Caco-2 (cell line): ENCODE data around the gene PCDHB6. TPM values are rescaled to one million over a fixed set of nuclear protein-coding genes. Genes with fewer than 3 reads are reported as not detected.
"Not testable (repeated sequence)": the region's sequence is repeated elsewhere in the genome, so short reads cannot be mapped to it uniquely, and the experiment has no call there.

ENCODE experiments used
- BruUV-seq: library from RNA; stranded (reverse); fragments of 400-500 nt; replicated peaks from 2 replicates; lab custom pipeline; 2021; lab: Mats Ljungman, UMichigan
- CTCF ChIA-PET: fragments of 300-600 bp; sonication (Branson Sonifier 250); formaldehyde crosslinking; loops from one replicate; lab custom pipeline; 2022; ENCODE audit warnings: antibody characterized with exemption; lab: Charles Lee
- POLR2A ChIA-PET: fragments of 300-600 bp; sonication (Branson Sonifier 250); formaldehyde crosslinking; loops from one replicate; lab custom pipeline; 2022; ENCODE audit warnings: antibody characterized with exemption; lab: Charles Lee
- DNase-seq, 2 experiments: peaks; one replicate each; pipeline versions ENCODE4 v3.0.0 to v3.0.0-alpha.2; 2020 to 2022
- H3K27me3 ChIP-seq: replicated peaks from 2 replicates; pipeline ENCODE4 v1.6.0; 2011; ENCODE audit warnings: low read length; ENCODE audit not compliant: control insufficient read depth, insufficient read depth
- H3K36me3 ChIP-seq: 2 replicates; pipeline ENCODE4 v1.5.1; 2011; ENCODE audit warnings: low read length; ENCODE audit not compliant: control insufficient read depth, insufficient read depth
- H3K4me1 ChIP-seq: fragments of 250-450 bp; sonication (Bioruptor Pico); 2 replicates; pipeline ENCODE4 v1.5.1; 2020; ENCODE audit warnings: mild to moderate bottlenecking
- H3K4me3 ChIP-seq: 2 replicates; pipeline ENCODE4 v1.5.1; 2011; ENCODE audit warnings: low read depth, mild to moderate bottlenecking, control low read depth, low read length
- H3K9me3 ChIP-seq: fragments of 250-450 bp; sonication (Bioruptor Pico); 2 replicates; pipeline ENCODE4 v1.5.1; 2020; ENCODE audit warnings: mild to moderate bottlenecking, moderate library complexity
- H3K27ac Mint-ChIP-seq: one replicate; pipeline ENCODE4 v1.8.0; 2022; ENCODE audit warnings: mixed read lengths; ENCODE audit not compliant: unreplicated experiment
- H3K27me3 Mint-ChIP-seq: one replicate; pipeline ENCODE4 v1.8.0; 2022; ENCODE audit warnings: mixed read lengths; ENCODE audit not compliant: insufficient read depth, unreplicated experiment
- H3K36me3 Mint-ChIP-seq: one replicate; pipeline ENCODE4 v1.8.0; 2022; ENCODE audit warnings: mild to moderate bottlenecking, mixed read lengths; ENCODE audit not compliant: insufficient read depth, unreplicated experiment
- H3K4me1 Mint-ChIP-seq: one replicate; pipeline ENCODE4 v1.8.0; 2022; ENCODE audit warnings: low read depth, mixed read lengths; ENCODE audit not compliant: unreplicated experiment
- H3K4me3 Mint-ChIP-seq: one replicate; pipeline ENCODE4 v1.8.0; 2022; ENCODE audit warnings: mild to moderate bottlenecking, moderate library complexity, mixed read lengths; ENCODE audit not compliant: unreplicated experiment
- H3K9me3 Mint-ChIP-seq: one replicate; pipeline ENCODE4 v1.8.0; 2022; ENCODE audit warnings: mixed read lengths; ENCODE audit not compliant: unreplicated experiment
- intact Hi-C: fragments of 100-400 bp; cut with micrococcal nuclease; formaldehyde crosslinking; loops from one replicate; pipeline ENCODE4 v1.10.0; 2022; ENCODE audit not compliant: unreplicated experiment
- total RNA-seq: library from RNA; stranded (reverse); gene quantifications from 2 replicates; pipeline ENCODE4 v1.2.3, GENCODE V29; 2022
- TF ChIP-seq, protein P1 (sequence below), 2 experiments: fragments of 200-600 bp in 1 of 2; IDR thresholded peaks; 1 replicate in 1 of 2; 2 replicates in 1 of 2; pipeline versions ENCODE4 v1.5.1 to v1.8.0; 2011 to 2022; ENCODE audit warnings: antibody characterized with exemption in 1 of 2, control low read depth in 1 of 2, inconsistent platforms in 1 of 2, low read depth in 1 of 2, low read length in 1 of 2, mild to moderate bottlenecking in 1 of 2, moderate library complexity in 1 of 2; ENCODE audit not compliant: insufficient read depth in 1 of 2, severe bottlenecking in 1 of 2, unreplicated experiment in 1 of 2

PCDHB6 gene
- total RNA-seq, 1 experiment from 2014 or later, result not detected

DNA sequence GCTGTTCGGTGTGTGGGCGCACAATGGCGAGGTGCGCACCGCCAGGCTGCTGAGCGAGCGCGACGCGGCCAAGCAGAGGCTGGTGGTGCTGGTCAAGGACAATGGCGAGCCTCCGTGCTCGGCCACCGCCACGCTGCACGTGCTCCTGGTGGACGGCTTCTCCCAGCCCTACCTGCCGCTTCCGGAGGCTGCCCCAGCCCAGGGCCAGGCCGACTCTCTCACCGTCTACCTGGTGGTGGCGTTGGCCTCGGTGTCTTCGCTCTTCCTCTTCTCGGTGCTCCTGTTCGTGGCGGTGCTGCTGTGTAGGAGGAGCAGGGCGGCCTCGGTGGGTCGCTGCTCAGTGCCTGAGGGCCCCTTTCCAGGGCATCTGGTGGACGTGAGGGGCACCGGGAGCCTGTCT lies 30.0 kb downstream of the PCDHB6 start:
- BruUV-seq, H3K9me3 Mint-ChIP-seq, H3K4me1 Mint-ChIP-seq, H3K9me3 ChIP-seq, H3K27me3 ChIP-seq, DNase-seq, H3K4me1 ChIP-seq, H3K27ac Mint-ChIP-seq, H3K4me3 ChIP-seq, H3K27me3 Mint-ChIP-seq, H3K36me3 Mint-ChIP-seq, H3K4me3 Mint-ChIP-seq, H3K36me3 ChIP-seq, POLR2A ChIA-PET, CTCF ChIA-PET: not testable (repeated sequence)
- intact Hi-C loops, result loop anchor here (2.0 kb wide), 1 partner anchor 35 kb away; no protein-coding TSS in a partner anchor

DNA sequence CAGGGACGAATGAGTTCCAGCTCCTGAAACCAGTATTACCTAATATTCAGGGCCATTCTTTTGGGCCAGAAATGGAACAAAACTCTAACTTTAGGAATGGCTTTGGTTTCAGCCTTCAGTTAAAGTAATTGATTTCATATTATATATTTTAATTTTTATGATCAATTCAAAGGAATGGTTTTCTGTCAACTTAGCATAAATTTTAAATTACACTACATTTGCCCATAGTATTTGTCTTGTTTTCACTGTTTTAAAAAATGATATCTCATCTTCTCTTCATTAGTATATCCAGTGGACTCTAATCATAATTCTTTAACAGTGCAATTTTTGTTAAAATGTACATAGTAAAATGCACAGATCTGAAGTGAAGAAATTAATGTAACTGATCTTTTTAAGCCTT lies 30.5 kb downstream of the PCDHB6 start:
- intact Hi-C loops, result no loop called here
- BruUV-seq, result no TSS peak
- Mint-ChIP-seq H3K36me3 (no peaks in the 10 kb centered on the region), H3K27ac (no peak overlapping the region), H3K9me3 (peaks cover 8% of the 10 kb centered on the region), H3K27me3 (no peaks in the 10 kb centered on the region), H3K4me1 (no peaks in the 10 kb centered on the region), H3K4me3 (no peak overlapping the region)
- ChIA-PET POLR2A (no interaction called here), CTCF (no interaction called here)
- no peaks in the 10 kb centered on the region for H3K4me1 ChIP-seq
- H3K36me3 ChIP-seq, result no peaks in the 10 kb centered on the region
- H3K4me3 ChIP-seq, result no peak overlapping the region
- no peak for DNase-seq
- H3K9me3 ChIP-seq, result no peaks in the 10 kb centered on the region
- no peaks in the 10 kb centered on the region for H3K27me3 ChIP-seq
- TF ChIP-seq, protein P1, sequence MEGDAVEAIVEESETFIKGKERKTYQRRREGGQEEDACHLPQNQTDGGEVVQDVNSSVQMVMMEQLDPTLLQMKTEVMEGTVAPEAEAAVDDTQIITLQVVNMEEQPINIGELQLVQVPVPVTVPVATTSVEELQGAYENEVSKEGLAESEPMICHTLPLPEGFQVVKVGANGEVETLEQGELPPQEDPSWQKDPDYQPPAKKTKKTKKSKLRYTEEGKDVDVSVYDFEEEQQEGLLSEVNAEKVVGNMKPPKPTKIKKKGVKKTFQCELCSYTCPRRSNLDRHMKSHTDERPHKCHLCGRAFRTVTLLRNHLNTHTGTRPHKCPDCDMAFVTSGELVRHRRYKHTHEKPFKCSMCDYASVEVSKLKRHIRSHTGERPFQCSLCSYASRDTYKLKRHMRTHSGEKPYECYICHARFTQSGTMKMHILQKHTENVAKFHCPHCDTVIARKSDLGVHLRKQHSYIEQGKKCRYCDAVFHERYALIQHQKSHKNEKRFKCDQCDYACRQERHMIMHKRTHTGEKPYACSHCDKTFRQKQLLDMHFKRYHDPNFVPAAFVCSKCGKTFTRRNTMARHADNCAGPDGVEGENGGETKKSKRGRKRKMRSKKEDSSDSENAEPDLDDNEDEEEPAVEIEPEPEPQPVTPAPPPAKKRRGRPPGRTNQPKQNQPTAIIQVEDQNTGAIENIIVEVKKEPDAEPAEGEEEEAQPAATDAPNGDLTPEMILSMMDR (IDR thresholded peaks at IDR 0.05; ENCODE audit: insufficient read depth in 1 of 2, low read depth in 1 of 2, low read length in 1 of 2, severe bottlenecking in 1 of 2, unreplicated experiment in 1 of 2), result no peak

DNA sequence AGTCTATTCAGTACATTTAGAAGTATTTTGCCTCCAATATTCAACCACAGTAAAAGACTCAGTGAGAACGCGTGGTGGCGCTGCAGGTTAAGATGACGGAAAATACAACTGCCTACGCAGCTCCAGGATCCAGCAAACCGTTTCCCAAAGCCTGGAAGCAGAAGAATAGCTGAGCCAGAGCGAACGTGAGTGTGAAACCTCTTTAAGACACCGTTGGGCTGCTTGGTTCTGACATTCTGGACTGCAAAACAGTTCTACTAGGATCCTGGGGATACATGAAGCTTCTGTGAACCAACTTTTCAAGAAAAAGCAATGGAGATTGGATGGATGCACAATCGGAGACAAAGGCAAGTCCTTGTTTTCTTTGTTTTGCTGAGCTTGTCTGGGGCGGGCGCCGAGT lies 32.4 kb downstream of the PCDHB6 start, which contains the start of gene PCDHB16:
PCDHB16 (plus strand) TSS at position 140 of the 400 bp plus-strand sequence; CDS start at position 313, 173 bp downstream.
- POLR2A ChIA-PET, result no interaction called here
- H3K4me3 ChIP-seq, result no peak within 1 kb of the TSS
- H3K27ac Mint-ChIP-seq, result no peak within 1 kb of the TSS

DNA sequence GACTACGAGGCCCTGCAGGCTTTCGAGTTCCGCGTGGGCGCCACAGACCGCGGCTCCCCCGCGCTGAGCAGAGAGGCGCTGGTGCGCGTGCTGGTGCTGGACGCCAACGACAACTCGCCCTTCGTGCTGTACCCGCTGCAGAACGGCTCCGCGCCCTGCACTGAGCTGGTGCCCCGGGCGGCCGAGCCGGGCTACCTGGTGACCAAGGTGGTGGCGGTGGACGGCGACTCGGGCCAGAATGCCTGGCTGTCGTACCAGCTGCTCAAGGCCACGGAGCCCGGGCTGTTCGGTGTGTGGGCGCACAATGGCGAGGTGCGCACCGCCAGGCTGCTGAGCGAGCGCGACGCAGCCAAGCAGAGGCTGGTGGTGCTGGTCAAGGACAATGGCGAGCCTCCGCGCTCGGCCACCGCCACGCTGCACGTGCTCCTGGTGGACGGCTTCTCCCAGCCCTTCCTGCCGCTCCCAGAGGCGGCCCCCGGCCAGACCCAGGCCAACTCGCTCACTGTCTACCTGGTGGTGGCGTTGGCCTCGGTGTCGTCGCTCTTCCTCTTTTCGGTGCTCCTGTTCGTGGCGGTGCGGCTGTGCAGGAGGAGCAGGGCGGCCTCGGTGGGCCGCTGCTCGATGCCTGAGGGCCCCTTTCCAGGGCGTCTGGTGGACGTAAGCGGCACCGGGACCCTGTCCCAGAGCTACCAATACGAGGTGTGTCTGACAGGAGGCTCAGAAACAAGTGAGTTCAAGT lies 34.4 kb downstream of the PCDHB6 start:
- intact Hi-C loops, H3K27me3 Mint-ChIP-seq, H3K4me1 ChIP-seq, CTCF ChIA-PET, H3K9me3 ChIP-seq, H3K36me3 Mint-ChIP-seq, H3K27me3 ChIP-seq, BruUV-seq, POLR2A ChIA-PET, H3K4me3 Mint-ChIP-seq, H3K27ac Mint-ChIP-seq, H3K36me3 ChIP-seq, H3K4me3 ChIP-seq, H3K4me1 Mint-ChIP-seq, DNase-seq: not testable (repeated sequence)
- H3K9me3 Mint-ChIP-seq, result peaks cover 36% of the 10 kb centered on the region

More for the DNA sequence above, 32.4 kb downstream of the PCDHB6 start, which contains the start of gene PCDHB16:
- CTCF ChIA-PET, result interaction anchor here (0.8 kb wide), 1 partner anchor 10 kb away, joined by 3 read pairs; no protein-coding TSS in a partner anchor
- intact Hi-C loops, result no loop called here
- Histone ChIP-seq H3K36me3 (no peaks in the 10 kb centered on the region), H3K9me3 (no peaks in the 10 kb centered on the region), H3K27me3 (no peaks in the 10 kb centered on the region), H3K4me1 (no peaks in the 10 kb centered on the region)
- Mint-ChIP-seq H3K9me3 (peaks cover 25% of the 10 kb centered on the region), H3K4me1 (no peaks in the 10 kb centered on the region), H3K36me3 (no peaks in the 10 kb centered on the region), H3K4me3 (no peak within 1 kb of the TSS), H3K27me3 (no peaks in the 10 kb centered on the region)
- TF ChIP-seq, protein P1 (IDR thresholded peaks at IDR 0.05; ENCODE audit: insufficient read depth in 1 of 2, low read depth in 1 of 2, low read length in 1 of 2, severe bottlenecking in 1 of 2, unreplicated experiment in 1 of 2), result no peak
- DNase-seq, result no peak
- BruUV-seq, result no TSS peak
